GM12872 (cell line): ENCODE data around the gene IL12B.

Experiments
- TF ChIP-seq, protein P1 (sequence below): IDR thresholded peaks from 3 replicates; pipeline ENCODE4 v1.5.1; 2011; ENCODE audit warnings: low read depth, mild to moderate bottlenecking, low read length, moderate library complexity; ENCODE audit not compliant: insufficient read depth

The IL12B gene

GRCh38 chr5:159330131-159330800 lies at the start of gene IL12B:
Gene IL12B (minus strand): TSS chr5:159330487. CDS start chr5:159326782, 3,705 bp downstream.
- TF ChIP-seq, protein P1, sequence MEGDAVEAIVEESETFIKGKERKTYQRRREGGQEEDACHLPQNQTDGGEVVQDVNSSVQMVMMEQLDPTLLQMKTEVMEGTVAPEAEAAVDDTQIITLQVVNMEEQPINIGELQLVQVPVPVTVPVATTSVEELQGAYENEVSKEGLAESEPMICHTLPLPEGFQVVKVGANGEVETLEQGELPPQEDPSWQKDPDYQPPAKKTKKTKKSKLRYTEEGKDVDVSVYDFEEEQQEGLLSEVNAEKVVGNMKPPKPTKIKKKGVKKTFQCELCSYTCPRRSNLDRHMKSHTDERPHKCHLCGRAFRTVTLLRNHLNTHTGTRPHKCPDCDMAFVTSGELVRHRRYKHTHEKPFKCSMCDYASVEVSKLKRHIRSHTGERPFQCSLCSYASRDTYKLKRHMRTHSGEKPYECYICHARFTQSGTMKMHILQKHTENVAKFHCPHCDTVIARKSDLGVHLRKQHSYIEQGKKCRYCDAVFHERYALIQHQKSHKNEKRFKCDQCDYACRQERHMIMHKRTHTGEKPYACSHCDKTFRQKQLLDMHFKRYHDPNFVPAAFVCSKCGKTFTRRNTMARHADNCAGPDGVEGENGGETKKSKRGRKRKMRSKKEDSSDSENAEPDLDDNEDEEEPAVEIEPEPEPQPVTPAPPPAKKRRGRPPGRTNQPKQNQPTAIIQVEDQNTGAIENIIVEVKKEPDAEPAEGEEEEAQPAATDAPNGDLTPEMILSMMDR: no peak

- TF ChIP-seq, protein P1: no peak
Measured at GRCh38 chr5:159377653-159378052, 47.4 kb upstream of the IL12B start.

GRCh38 chr5:159362220-159362619 lies 31.9 kb upstream of the IL12B start:
- TF ChIP-seq, protein P1: no peak

DNA sequence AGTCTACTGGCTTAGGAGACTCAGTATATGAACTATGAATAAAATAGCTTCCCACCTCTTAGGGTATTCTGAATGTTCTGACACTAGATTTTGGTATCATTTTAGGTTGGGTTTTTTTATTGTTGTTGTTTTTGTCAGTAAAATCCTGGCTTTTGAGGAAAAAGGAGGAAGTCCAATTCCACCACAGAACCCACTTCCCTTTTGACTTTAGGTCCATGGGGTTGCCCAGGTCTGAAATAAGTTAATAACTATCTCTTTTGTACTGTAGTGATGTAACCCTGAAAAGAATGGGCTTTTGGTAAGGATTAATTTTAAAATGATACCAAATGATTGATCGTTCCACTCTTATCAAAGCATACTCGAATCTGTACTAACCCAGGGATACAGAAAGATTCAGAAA lies 29.1 kb upstream of the IL12B start:
- TF ChIP-seq, protein P1: no peak

- TF ChIP-seq, protein P1: no peak
Measured at GRCh38 chr5:159353661-159354252, 23.5 kb upstream of the IL12B start.

- TF ChIP-seq, protein P1: no peak
Measured at GRCh38 chr5:159345861-159346260, 15.6 kb upstream of the IL12B start.

- TF ChIP-seq, protein P1: no peak
Measured at GRCh38 chr5:159345336-159345735, 15.0 kb upstream of the IL12B start.
